GM18517 (cell line): ENCODE results near the gene ADM2.

ENCODE experiments used
- ATAC-seq: cut with Tn5 transposase; IDR thresholded peaks from one replicate; pipeline ENCODE4 v1.9.1; 2021; ENCODE audit warnings: mild to moderate bottlenecking, moderate library complexity; ENCODE audit not compliant: unreplicated experiment

ADM2 gene

GRCh38 chr22:50445071-50445879 lies 36.1 kb upstream of the ADM2 start:
- no peak for ATAC-seq

- ATAC-seq = no peak
Measured at GRCh38 chr22:50445880-50446707, 35.2 kb upstream of the ADM2 start.

GRCh38 chr22:50446708-50447575 lies 34.4 kb upstream of the ADM2 start:
- ATAC-seq = no peak

GRCh38 chr22:50447576-50448551 lies 33.5 kb upstream of the ADM2 start:
- no peak for ATAC-seq

- no peak for ATAC-seq
Measured at GRCh38 chr22:50452649-50453048, 28.7 kb upstream of the ADM2 start.

GRCh38 chr22:50454556-50455075 lies 26.7 kb upstream of the ADM2 start:
- no peak for ATAC-seq

GRCh38 chr22:50455201-50455600 lies 26.1 kb upstream of the ADM2 start:
- ATAC-seq = no peak

GRCh38 chr22:50456026-50456425 lies 25.3 kb upstream of the ADM2 start:
- no peak for ATAC-seq

GRCh38 chr22:50456466-50457234 lies 24.7 kb upstream of the ADM2 start:
- no peak for ATAC-seq

- no peak for ATAC-seq
Measured at GRCh38 chr22:50459016-50459415, 22.3 kb upstream of the ADM2 start.

- ATAC-seq = no peak
Measured at GRCh38 chr22:50459496-50460140, 21.7 kb upstream of the ADM2 start.

- no peak for ATAC-seq
Measured at GRCh38 chr22:50460938-50461337, 20.4 kb upstream of the ADM2 start.

- ATAC-seq = no peak
Measured at GRCh38 chr22:50461536-50461935, 19.8 kb upstream of the ADM2 start.

GRCh38 chr22:50461979-50462540 lies 19.3 kb upstream of the ADM2 start:
- ATAC-seq = no peak

- ATAC-seq = no peak
Measured at GRCh38 chr22:50463188-50463900, 18.0 kb upstream of the ADM2 start.

GRCh38 chr22:50464451-50464850 lies 16.9 kb upstream of the ADM2 start:
- no peak for ATAC-seq

GRCh38 chr22:50465066-50465930 lies 16.0 kb upstream of the ADM2 start:
- no peak for ATAC-seq
